Neural progenitor cell (in vitro differentiated cells): ENCODE results near the gene AGAP3.

Experiments used
- EZH2 ChIP-seq: fragments of 200-600 bp; sonication (generic); IDR thresholded peaks from 2 replicates; pipeline ENCODE4 v1.6.1; 2017; ENCODE audit warnings: antibody characterized with exemption, mild to moderate bottlenecking, moderate library complexity
- TF ChIP-seq, protein P1 (sequence below): fragments of 200-600 bp; sonication (generic); IDR thresholded peaks from 2 replicates; pipeline ENCODE4 v1.5.1; 2017; ENCODE audit warnings: antibody characterized with exemption, mild to moderate bottlenecking

DNA sequence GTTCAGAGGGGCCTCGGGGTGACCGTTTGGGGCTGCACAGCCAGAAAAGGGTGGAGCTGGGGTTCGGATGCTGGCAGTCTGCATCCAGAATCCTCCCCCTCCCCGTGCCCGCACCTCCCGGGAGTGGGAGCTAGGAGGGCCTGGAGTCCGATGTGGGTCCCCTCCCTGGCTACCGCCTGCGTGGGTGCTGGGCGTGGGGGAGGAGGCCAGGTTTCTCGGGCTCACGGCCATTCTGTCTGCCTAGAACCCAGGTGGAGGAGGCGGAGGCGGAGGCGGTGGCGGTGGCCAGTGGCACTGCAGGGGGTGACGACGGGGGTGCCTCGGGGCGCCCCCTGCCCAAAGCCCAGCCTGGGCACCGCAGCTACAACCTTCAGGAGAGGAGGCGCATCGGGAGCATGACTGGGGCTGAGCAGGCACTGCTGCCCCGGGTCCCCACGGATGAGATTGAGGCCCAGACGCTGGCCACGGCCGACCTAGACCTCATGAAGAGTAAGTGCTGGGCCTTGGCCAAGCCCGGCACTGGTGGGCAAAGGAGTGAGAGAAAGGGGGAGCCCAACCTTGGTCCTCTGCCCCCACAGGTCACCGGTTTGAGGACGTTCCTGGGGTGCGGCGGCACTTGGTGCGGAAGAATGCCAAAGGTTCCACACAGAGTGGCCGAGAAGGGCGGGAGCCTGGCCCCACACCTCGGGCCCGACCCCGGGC, 19.9 kb upstream of the AGAP3 start:
- TF ChIP-seq, protein P1, sequence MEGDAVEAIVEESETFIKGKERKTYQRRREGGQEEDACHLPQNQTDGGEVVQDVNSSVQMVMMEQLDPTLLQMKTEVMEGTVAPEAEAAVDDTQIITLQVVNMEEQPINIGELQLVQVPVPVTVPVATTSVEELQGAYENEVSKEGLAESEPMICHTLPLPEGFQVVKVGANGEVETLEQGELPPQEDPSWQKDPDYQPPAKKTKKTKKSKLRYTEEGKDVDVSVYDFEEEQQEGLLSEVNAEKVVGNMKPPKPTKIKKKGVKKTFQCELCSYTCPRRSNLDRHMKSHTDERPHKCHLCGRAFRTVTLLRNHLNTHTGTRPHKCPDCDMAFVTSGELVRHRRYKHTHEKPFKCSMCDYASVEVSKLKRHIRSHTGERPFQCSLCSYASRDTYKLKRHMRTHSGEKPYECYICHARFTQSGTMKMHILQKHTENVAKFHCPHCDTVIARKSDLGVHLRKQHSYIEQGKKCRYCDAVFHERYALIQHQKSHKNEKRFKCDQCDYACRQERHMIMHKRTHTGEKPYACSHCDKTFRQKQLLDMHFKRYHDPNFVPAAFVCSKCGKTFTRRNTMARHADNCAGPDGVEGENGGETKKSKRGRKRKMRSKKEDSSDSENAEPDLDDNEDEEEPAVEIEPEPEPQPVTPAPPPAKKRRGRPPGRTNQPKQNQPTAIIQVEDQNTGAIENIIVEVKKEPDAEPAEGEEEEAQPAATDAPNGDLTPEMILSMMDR: no peak
- no peak for TF ChIP-seq EZH2
